Tongue (tissue), 2 donors: ENCODE results near the gene LRTM2. TPM values are rescaled to one million over a fixed set of nuclear protein-coding genes. Genes with fewer than 3 reads are reported as not detected.

Experiments
- DNase-seq: peaks from one replicate; pipeline ENCODE4 v3.0.0-alpha.2; 2015
- total RNA-seq: library from RNA; depleted of rRNA; stranded (reverse); fragments of >200 nt; gene quantifications from one replicate; pipeline ENCODE4 v1.2.3, GENCODE V29; 2014

Gene LRTM2
- total RNA-seq, 1 donor from 2014 or later: not detected

- no peak for DNase-seq
Observed at GRCh38 chr12:1829306-1829900, 9.0 kb downstream of the LRTM2 start.

- no peak for DNase-seq
Observed at GRCh38 chr12:1830401-1830845, 10.1 kb downstream of the LRTM2 start.

- peak; percentile 95 for DNase-seq
Observed at GRCh38 chr12:1830981-1831963, 10.9 kb downstream of the LRTM2 start.

- no peak for DNase-seq
Observed at GRCh38 chr12:1832801-1833595, 12.6 kb downstream of the LRTM2 start.

GRCh38 chr12:1833596-1834028, 13.2 kb downstream of the LRTM2 start:
- no peak for DNase-seq

- DNase-seq: no peak
Observed at GRCh38 chr12:1834186-1834925, 14.0 kb downstream of the LRTM2 start.

GRCh38 chr12:1835211-1836131, 15.1 kb downstream of the LRTM2 start:
- no peak for DNase-seq

GRCh38 chr12:1836241-1836803, 16.0 kb downstream of the LRTM2 start:
- DNase-seq: no peak

- DNase-seq: no peak
Observed at GRCh38 chr12:1836854-1837421, 16.6 kb downstream of the LRTM2 start.

- DNase-seq: no peak
Observed at GRCh38 chr12:1837541-1838204, 17.3 kb downstream of the LRTM2 start.

GRCh38 chr12:1838205-1838993, 18.0 kb downstream of the LRTM2 start:
- no peak for DNase-seq

GRCh38 chr12:1838994-1839365, 18.6 kb downstream of the LRTM2 start:
- DNase-seq: no peak

- no peak for DNase-seq
Observed at GRCh38 chr12:1839464-1839863, 19.1 kb downstream of the LRTM2 start.

- no peak for DNase-seq
Observed at GRCh38 chr12:1839956-1840951, 19.9 kb downstream of the LRTM2 start.

GRCh38 chr12:1840981-1841425, 20.6 kb downstream of the LRTM2 start:
- DNase-seq: no peak

- DNase-seq: no peak
Observed at GRCh38 chr12:1841586-1842182, 21.3 kb downstream of the LRTM2 start.
